ENCODE data around the gene RHOH. TPM values are rescaled to one million over a fixed set of nuclear protein-coding genes. Genes with fewer than 3 reads are reported as not detected.

The RHOH gene
- total RNA-seq, 2 donors from 2014 or later, result 0.47 to 1.2 TPM

- no peak for TF ChIP-seq CTCF (IDR thresholded peaks at IDR 0.05)
- H3K4me3 ChIP-seq, result no peak overlapping the region
These were observed 7.9 kb downstream of the RHOH start for GRCh38 chr4:40204507-40205258.

GRCh38 chr4:40205259-40206198 is 8.7 kb downstream of the RHOH start:
- H3K4me1 ChIP-seq, result no peaks in the 10 kb centered on the region
- no peaks in the 10 kb centered on the region for H3K36me3 ChIP-seq
- H3K4me3 ChIP-seq, result no peak overlapping the region
- TF ChIP-seq CTCF (IDR thresholded peaks at IDR 0.05), result no peak
- no peak for DNase-seq (ENCODE audit: low spot score)
- no peaks in the 10 kb centered on the region for H3K9me3 ChIP-seq
- no peaks in the 10 kb centered on the region for H3K27me3 ChIP-seq
- no peak overlapping the region for H3K27ac ChIP-seq

More at GRCh38 chr4:40204507-40205258, 7.9 kb downstream of the RHOH start:
- Histone ChIP-seq H3K9me3 (no peaks in the 10 kb centered on the region), H3K36me3 (no peaks in the 10 kb centered on the region), H3K4me1 (no peaks in the 10 kb centered on the region), H3K27me3 (no peaks in the 10 kb centered on the region), H3K27ac (no peak overlapping the region)
- no peak for DNase-seq (ENCODE audit: low spot score)

GRCh38 chr4:40206426-40206825 is 9.6 kb downstream of the RHOH start:
- DNase-seq (ENCODE audit: low spot score), result no peak
- TF ChIP-seq CTCF (IDR thresholded peaks at IDR 0.05), result no peak
- Histone ChIP-seq H3K27ac (no peak overlapping the region), H3K36me3 (no peaks in the 10 kb centered on the region), H3K27me3 (no peaks in the 10 kb centered on the region), H3K9me3 (no peaks in the 10 kb centered on the region), H3K4me3 (no peak overlapping the region), H3K4me1 (no peaks in the 10 kb centered on the region)

GRCh38 chr4:40209401-40209800 is 12.6 kb downstream of the RHOH start:
- Histone ChIP-seq H3K4me1 (no peaks in the 10 kb centered on the region), H3K27ac (no peak overlapping the region), H3K36me3 (no peaks in the 10 kb centered on the region), H3K9me3 (no peaks in the 10 kb centered on the region), H3K27me3 (no peaks in the 10 kb centered on the region), H3K4me3 (no peak overlapping the region)
- TF ChIP-seq CTCF (IDR thresholded peaks at IDR 0.05), result no peak
- no peak for DNase-seq (ENCODE audit: low spot score)

- no peak overlapping the region for H3K27ac ChIP-seq
- H3K36me3 ChIP-seq, result no peaks in the 10 kb centered on the region
- no peaks in the 10 kb centered on the region for H3K4me1 ChIP-seq
- DNase-seq (ENCODE audit: low spot score), result no peak
- no peaks in the 10 kb centered on the region for H3K9me3 ChIP-seq
- no peak for TF ChIP-seq CTCF (IDR thresholded peaks at IDR 0.05)
- no peaks in the 10 kb centered on the region for H3K27me3 ChIP-seq
- H3K4me3 ChIP-seq, result no peak overlapping the region
These were observed 13.9 kb downstream of the RHOH start for GRCh38 chr4:40210776-40211175.
